Mesothelial cell of epicardium (in vitro differentiated cells): ENCODE measurements around the gene MLLT3. TPM values are rescaled to one million over a fixed set of nuclear protein-coding genes. Genes with fewer than 3 reads are reported as not detected.

Experiments used
- DNase-seq, 2 experiments: peaks; one replicate each; pipeline ENCODE4 v3.0.0; 2021; ENCODE audit warnings: low spot score in 2 of 2; ENCODE audit not compliant: unreplicated experiment in 2 of 2
- H3K27ac Mint-ChIP-seq: 2 replicates; pipeline ENCODE4 v1.8.0; 2021; ENCODE audit warnings: mixed read lengths
- H3K27me3 Mint-ChIP-seq: 2 replicates; pipeline ENCODE4 v1.8.0; 2021; ENCODE audit warnings: low read depth, mixed read lengths
- H3K36me3 Mint-ChIP-seq: 2 replicates; pipeline ENCODE4 v1.8.0; 2021; ENCODE audit warnings: mixed read lengths
- H3K4me1 Mint-ChIP-seq: 2 replicates; pipeline ENCODE4 v1.8.0; 2021; ENCODE audit warnings: mixed read lengths
- H3K4me3 Mint-ChIP-seq: 2 replicates; pipeline ENCODE4 v1.8.0; 2021; ENCODE audit warnings: mild to moderate bottlenecking, moderate library complexity, mixed read lengths
- H3K9me3 Mint-ChIP-seq: 2 replicates; pipeline ENCODE4 v1.8.0; 2021; ENCODE audit warnings: mixed read lengths
- total RNA-seq: library from RNA; stranded (reverse); gene quantifications from 3 replicates; pipeline ENCODE4 v1.2.1, GENCODE V29; 2021
- TF ChIP-seq, protein P1 (sequence below): fragments of 200-600 bp; sonication (generic); IDR thresholded peaks from one replicate; pipeline ENCODE4 v1.5.0; 2021; ENCODE audit warnings: antibody characterized with exemption; ENCODE audit not compliant: unreplicated experiment

The MLLT3 gene
- total RNA-seq, 1 donor from 2014 or later: 45.8 TPM

- no peak overlapping the region for H3K4me3 Mint-ChIP-seq
- H3K4me1 Mint-ChIP-seq: peaks cover 13% of the 10 kb centered on the region
- DNase-seq: no peak
- H3K27ac Mint-ChIP-seq: no peak overlapping the region
- TF ChIP-seq, protein P1, sequence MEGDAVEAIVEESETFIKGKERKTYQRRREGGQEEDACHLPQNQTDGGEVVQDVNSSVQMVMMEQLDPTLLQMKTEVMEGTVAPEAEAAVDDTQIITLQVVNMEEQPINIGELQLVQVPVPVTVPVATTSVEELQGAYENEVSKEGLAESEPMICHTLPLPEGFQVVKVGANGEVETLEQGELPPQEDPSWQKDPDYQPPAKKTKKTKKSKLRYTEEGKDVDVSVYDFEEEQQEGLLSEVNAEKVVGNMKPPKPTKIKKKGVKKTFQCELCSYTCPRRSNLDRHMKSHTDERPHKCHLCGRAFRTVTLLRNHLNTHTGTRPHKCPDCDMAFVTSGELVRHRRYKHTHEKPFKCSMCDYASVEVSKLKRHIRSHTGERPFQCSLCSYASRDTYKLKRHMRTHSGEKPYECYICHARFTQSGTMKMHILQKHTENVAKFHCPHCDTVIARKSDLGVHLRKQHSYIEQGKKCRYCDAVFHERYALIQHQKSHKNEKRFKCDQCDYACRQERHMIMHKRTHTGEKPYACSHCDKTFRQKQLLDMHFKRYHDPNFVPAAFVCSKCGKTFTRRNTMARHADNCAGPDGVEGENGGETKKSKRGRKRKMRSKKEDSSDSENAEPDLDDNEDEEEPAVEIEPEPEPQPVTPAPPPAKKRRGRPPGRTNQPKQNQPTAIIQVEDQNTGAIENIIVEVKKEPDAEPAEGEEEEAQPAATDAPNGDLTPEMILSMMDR: no peak
- peaks cover 16% of the 10 kb centered on the region for H3K36me3 Mint-ChIP-seq
- H3K27me3 Mint-ChIP-seq: no peaks in the 10 kb centered on the region
- H3K9me3 Mint-ChIP-seq: no peaks in the 10 kb centered on the region
Observed at GRCh38 chr9:20408513-20408912, 213.8 kb downstream of the MLLT3 start.

- no peak overlapping the region for H3K4me3 Mint-ChIP-seq
- H3K9me3 Mint-ChIP-seq: no peaks in the 10 kb centered on the region
- TF ChIP-seq, protein P1: no peak
- peaks cover 5% of the 10 kb centered on the region for H3K36me3 Mint-ChIP-seq
- no peak for DNase-seq
- H3K27me3 Mint-ChIP-seq: no peaks in the 10 kb centered on the region
- peaks cover 13% of the 10 kb centered on the region for H3K4me1 Mint-ChIP-seq
- H3K27ac Mint-ChIP-seq: no peak overlapping the region
Observed at GRCh38 chr9:20407013-20407412, 215.3 kb downstream of the MLLT3 start.

DNA sequence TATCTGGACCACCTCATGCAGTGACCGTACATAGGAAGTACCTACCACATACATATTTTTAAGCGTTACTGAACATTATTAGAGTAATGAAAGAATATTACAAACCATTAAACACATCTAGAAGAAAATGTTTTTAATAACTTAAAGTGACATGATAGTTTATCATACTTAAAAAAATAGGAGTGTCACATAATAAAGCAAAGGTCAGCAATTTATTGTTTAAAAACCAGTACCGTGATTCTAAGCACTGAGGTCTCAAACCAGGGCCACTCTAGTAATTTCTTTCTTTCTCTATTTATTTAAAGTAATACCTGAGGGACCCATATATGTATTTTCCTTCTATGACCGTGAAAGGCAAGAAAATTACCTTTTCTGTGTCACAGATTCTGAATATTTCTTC lies 216.0 kb downstream of the MLLT3 start:
- TF ChIP-seq, protein P1: no peak
- H3K4me1 Mint-ChIP-seq: peaks cover 13% of the 10 kb centered on the region
- DNase-seq: no peak
- no peaks in the 10 kb centered on the region for H3K9me3 Mint-ChIP-seq
- H3K4me3 Mint-ChIP-seq: no peak overlapping the region
- no peak overlapping the region for H3K27ac Mint-ChIP-seq
- H3K27me3 Mint-ChIP-seq: no peaks in the 10 kb centered on the region
- peaks cover 4% of the 10 kb centered on the region for H3K36me3 Mint-ChIP-seq

- Mint-ChIP-seq H3K9me3 (no peaks in the 10 kb centered on the region), H3K4me1 (peaks cover 13% of the 10 kb centered on the region), H3K27ac (no peak overlapping the region), H3K4me3 (no peak overlapping the region), H3K36me3 (peaks cover 8% of the 10 kb centered on the region), H3K27me3 (no peaks in the 10 kb centered on the region)
- TF ChIP-seq, protein P1: no peak
- no peak for DNase-seq
Observed at GRCh38 chr9:20405616-20406015, 216.7 kb downstream of the MLLT3 start.

DNA sequence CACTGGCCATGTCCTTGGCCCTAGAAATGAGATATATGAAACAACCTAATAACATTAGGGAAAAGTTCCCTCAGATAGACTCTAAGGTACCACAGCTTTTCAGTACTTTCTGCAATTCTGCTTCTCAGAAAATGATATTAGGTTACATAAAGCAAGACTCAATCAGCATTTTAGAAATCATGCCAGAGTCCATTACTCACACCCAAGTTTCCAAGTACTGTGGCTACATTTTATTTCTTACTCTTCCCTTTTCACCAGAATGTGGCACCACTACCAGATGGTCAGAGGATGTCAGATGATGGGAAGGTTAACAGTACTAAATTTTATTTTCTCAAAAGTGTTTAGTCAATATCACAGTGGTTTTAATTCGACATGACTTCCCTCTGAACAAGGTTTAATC lies 217.2 kb downstream of the MLLT3 start:
- Mint-ChIP-seq H3K36me3 (peaks cover 8% of the 10 kb centered on the region), H3K27ac (no peak overlapping the region), H3K9me3 (no peaks in the 10 kb centered on the region), H3K4me3 (no peak overlapping the region), H3K4me1 (peaks cover 13% of the 10 kb centered on the region), H3K27me3 (no peaks in the 10 kb centered on the region)
- TF ChIP-seq, protein P1: no peak
- DNase-seq: no peak
